HG02970 (cell line): ENCODE results near the gene HIF1A.
A peak's percentile ranks its signal among the peaks of the same experiment; 100 is the strongest.
"Not testable (repeated sequence)": the region's sequence is repeated elsewhere in the genome, so short reads cannot be mapped to it uniquely, and the experiment has no call there.

Experiments used
- ATAC-seq: cut with Tn5 transposase; IDR thresholded peaks from one replicate; pipeline ENCODE4 v1.9.1; 2021; ENCODE audit warnings: mild to moderate bottlenecking, moderate library complexity, moderate number of reproducible peaks; ENCODE audit not compliant: unreplicated experiment, low FRiP score

Gene HIF1A

DNA sequence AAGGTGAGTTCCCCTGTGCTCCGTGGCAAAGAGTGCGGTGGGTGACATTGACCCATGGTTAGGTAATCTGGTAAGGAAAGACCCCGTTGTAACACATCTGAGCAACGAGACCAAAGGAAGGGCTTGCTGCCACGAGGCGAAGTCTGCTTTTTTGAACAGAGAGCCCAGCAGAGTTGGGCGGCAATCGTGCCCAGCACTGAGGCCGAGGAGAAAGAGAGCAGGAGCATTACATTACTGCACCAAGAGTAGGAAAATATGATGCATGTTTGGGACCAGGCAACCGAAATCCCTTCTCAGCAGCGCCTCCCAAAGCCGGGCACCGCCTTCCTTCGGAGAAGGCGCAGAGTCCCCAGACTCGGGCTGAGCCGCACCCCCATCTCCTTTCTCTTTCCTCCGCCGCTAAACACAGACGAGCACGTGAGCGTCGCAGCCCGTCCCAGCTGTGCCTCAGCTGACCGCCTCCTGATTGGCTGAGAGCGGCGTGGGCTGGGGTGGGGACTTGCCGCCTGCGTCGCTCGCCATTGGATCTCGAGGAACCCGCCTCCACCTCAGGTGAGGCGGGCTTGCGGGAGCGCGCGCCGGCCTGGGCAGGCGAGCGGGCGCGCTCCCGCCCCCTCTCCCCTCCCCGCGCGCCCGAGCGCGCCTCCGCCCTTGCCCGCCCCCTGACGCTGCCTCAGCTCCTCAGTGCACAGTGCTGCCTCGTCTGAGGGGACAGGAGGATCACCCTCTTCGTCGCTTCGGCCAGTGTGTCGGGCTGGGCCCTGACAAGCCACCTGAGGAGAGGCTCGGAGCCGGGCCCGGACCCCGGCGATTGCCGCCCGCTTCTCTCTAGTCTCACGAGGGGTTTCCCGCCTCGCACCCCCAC is at the start of gene HIF1A:
Gene HIF1A (plus strand): TSS at position 684 of the 865 bp plus-strand sequence. CDS start 292 bp downstream, outside the sequence.
- ATAC-seq = peak; percentile 96

DNA sequence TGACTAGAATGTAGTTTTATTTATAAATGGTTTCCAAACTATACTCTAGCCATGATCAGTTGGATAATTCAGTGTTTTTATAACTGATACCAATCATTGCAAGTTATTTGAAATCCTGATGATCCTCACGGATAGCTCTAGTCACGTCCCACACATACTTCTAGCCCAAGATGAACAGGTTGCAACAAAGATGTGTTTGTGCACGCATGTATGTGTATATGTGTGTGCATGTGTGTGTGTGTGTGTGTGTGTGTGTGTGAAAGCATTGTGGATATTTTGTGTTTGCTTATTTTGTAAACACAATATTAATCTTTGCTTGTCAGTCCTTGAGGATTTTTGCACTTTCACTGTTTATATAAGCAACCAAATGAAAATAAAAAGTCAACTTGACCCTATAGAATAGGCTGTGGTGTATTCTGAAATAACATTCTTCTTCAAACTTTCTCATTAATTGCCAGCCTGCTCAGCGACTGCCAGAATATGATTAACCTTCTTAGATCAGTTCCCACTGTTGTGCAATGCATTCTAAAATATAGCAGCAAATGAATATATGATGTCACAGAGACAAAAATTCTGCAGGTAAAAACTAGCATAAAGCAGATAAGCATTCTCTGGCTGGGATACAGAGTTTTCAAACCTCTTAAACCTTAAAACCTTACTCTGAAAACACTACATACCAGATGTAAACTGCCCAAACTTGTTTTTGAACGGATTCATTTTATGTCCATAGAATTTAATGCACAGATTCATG is 48.8 kb upstream of the HIF1A start:
- ATAC-seq = no peak

GRCh38 chr14:61647704-61648103 is 47.6 kb upstream of the HIF1A start:
- no peak for ATAC-seq

DNA sequence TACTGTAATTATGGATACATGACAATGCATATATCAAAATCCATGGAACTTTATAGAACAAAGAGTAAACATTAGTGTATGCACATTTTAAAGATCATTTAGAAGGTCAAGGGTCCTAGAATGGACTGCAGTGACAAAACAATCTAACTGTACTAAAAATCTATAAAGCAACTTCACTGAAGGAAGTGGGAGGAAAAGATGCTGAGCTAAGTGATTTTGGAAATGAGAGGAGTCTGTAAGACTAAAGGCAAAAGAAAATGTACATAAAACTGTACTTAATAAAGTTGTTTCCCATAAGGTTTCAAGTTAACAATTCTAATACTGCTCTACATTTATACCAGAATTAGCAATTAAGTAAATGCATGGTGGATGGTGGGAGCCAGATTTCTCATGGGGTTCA is 46.9 kb upstream of the HIF1A start:
- no peak for ATAC-seq

GRCh38 chr14:61649283-61649682 is 46.0 kb upstream of the HIF1A start:
- ATAC-seq = no peak

DNA sequence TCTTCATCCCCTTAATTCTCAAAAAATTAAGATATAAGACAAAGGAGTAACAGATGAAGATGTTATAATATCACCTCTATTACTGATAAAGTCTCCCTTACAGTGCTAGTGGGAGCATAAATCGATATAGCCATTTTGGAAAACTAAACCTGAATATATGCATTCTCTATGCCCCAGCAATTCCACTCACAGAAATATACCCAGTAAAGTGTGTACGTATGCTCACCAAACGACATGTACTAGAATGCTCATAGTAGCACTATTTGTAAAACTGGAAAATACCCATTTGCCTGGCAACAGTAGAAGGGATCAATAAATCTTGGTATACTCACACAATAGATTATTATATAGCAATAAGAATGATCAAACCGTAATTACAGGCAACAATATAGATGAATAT is 44.0 kb upstream of the HIF1A start:
- no peak for ATAC-seq

DNA sequence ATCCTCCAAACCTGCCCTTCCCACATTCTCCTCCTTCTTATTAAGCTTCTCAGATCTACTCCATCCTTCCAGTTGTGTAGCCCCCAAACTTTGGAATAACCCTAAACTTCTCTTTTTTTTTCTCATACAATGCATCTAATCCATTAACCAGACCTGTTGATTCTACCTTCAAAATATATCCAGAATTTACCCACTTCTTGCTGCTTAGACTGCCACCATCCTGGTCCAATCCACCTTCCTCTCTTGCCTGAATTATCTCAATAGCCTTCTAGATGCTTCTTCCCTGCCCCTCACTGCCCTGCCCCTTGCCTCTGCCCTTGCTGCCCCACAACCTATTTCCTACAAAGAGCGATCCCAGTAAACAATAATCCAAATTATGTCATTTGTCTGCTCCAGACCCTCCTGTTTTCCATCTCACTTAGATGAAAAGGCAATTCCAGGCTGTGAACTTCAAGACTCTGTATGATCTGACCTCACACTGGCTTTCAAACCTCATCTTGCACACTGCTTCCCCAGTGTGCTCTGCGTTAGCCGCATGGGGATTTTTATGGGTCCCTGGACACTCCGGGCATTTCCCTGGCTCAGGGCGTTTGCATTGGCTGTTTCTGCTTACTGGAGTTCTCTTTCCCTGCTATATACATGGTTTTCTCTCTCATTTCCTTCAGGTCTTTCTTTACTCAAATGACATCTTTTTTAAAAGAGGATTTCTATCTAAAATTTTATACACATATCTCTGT is 42.6 kb upstream of the HIF1A start:
- ATAC-seq = no peak

DNA sequence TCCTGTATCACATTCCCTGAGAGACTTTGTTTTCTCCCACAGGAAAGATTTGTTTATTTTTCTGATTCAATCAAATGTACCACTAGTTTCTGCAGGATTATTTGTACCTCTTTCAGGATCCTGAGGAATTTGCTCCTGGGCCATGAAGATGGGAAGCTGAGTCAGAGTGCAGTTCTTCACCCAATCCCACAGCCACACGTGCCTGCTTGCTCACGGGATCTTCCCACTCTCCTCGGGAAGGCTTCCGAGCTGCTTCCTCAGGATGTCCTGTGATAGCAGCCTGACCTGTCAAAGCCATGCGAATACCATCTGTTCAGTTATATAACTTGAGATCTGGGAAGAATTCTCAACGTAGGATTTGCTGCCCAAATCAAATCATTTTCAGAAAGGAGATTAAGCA is 41.8 kb upstream of the HIF1A start:
- no peak for ATAC-seq

GRCh38 chr14:61654026-61654425 is 41.3 kb upstream of the HIF1A start:
- ATAC-seq = no peak

GRCh38 chr14:61655777-61656176 is 39.5 kb upstream of the HIF1A start:
- no peak for ATAC-seq

DNA sequence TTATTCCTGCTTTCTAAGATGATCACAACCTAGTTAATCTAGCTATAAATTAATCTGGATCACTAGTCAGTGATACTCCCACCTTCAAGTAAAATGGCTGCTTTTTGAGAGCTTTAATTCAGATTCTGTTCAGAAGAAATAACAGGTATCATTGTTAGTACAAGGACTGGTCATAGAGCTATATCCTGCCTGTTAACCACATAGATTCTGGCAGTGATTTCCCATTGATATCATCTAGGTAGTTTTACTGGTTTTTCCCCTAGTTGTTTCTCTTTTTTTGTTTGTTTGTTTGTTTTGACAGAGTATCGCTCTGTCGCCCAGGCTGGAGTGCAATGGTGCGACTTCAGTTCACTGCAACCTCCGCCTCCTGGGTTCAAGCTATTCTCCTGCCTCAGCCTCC is 39.0 kb upstream of the HIF1A start:
- ATAC-seq = no peak

- not testable (repeated sequence) for ATAC-seq
Measured at GRCh38 chr14:61658111-61658510, 37.2 kb upstream of the HIF1A start.

DNA sequence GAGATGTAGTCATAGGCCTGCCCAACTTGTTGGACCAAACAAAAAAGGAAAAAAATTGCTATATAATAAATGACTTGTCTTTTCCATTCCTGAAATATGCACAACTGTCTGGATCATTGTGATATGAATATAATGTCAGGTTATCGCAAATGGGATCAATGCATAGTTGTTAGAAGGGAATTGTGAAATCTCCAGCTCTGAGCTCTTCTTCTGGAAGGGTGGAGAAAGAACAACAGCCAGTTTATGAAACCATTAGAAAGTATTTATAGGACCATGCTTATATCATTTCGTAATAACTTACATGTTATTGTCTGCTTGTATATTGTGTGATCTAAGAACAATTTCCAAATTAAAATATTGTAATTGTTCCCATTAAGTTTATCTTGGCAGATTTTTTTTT is 35.7 kb upstream of the HIF1A start:
- ATAC-seq = no peak

GRCh38 chr14:61661471-61662400 is 33.6 kb upstream of the HIF1A start:
- ATAC-seq = peak; percentile 1

DNA sequence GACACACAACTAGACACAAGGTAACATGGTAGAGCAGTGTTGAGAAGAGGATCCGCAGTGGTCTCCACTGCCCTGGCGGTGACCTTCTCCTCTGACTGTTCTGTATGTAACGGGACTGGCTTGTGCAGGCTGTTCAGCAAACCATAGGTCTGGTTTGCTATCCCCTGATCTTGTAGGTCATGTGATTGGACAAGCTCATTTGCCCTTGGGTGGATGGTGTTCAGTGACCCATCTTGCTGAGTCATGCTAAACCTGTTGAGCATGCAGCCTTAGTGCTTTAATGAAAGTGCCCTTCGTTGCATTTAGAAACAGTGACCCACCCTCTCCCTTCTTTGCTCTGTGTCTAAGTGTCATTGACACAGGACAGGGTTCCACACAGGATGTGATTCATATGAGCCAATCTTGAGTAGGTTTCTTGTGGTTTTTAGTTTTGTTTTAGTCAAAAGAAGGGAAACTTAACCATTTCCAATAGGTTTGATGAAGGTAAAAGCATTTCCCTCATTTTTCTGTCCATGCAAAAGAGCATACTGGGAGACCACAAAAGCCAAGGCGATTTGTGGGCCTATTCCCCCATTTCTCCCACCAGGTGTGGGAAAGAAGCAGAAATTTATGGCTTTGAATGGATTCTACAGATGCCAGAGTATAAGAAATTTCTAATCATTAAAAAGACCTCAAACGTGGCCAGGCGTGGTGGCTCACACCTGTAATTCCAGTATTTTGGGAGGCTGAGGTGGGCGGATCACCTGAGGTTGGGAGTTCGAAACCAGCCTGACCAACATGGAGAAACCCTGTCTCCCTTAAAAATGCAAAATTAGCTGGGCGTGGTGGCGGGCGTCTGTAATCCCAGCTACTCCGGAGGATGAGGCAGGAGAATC is 32.6 kb upstream of the HIF1A start:
- peak; percentile 89 for ATAC-seq

DNA sequence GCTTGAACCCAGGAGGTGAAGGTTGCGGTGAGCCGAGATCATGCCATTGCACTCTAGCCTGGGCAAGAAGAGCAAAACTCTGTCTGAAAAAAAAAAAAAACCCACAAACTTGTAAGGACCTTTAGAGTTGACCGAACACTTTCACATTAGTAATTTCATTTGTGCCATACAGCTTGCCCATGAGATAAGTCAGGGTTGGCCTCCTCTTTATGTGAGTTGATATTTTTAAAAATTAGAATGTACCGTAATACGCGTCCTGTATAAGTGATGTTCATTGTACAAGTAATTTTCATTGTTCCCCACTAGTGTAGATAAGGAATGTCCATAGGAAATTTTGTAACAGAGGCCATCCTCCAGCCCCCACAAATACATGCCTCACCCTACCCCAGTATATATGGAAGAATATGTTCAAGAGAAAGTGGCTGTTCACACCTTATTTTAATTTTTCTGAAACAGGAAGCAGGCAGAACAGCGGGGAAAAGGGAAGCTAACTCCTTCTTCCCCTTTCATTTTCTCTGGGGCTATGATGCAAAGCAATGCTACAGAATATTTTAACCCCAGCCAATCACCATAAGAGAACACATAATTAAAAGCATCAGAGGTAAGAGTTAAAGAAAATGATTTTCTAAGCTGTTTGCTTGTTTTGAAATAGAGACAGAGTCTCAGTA is 31.9 kb upstream of the HIF1A start:
- no peak for ATAC-seq

DNA sequence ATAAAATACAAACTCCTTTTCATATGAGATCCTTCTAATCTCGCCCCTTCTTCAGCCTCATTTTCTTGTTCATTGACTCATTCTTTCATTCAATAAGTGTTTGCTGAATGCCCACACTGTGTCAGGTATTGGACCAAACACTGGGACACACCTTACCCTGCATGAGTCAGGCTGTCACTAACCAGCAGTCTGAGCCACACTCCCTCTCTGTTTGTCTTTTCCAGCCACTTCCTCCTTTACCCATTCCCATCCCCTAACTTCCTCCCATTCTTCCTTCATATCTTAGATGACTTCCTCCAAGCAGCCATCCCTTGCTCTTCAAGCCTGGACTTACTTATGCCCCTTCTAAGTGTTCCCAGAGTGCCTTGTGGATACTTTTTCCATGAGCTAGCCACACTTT is 27.0 kb upstream of the HIF1A start:
- ATAC-seq = no peak

DNA sequence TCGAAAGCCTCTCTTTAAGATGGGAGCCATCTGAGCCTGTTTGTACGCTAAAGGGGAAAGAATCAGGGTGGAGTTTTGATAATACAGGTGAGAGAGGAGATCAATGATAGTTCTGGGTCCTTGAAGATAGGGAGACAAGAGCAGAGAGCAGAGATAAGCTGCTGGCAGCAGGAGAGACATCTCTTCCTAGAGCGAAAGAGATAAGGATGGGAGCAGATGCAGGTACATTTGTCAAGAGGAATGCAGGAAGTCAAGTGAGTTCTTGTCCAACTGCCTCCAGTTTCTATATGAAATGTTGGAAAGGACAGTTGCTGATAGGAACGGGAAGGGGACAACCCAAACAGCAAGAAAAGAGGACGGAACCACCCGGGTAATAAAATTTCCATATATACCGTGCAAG is 24.7 kb upstream of the HIF1A start:
- ATAC-seq = no peak
